Thyroid gland (tissue), 4 donors: ENCODE data around the gene CIPC. TPM values are rescaled to one million over a fixed set of nuclear protein-coding genes. Genes with fewer than 3 reads are reported as not detected.

Source experiments
- DNase-seq, 2 donors: peaks; one replicate each; pipeline ENCODE4 v3.0.0-alpha.2; 2019
- H3K27ac ChIP-seq, 3 donors: fragments of 200-600 bp; sonication (generic); 1 replicate in 2 of 3; 2 replicates in 1 of 3; pipeline ENCODE4 v1.5.1; 2016 to 2019; ENCODE audit warnings: mild to moderate bottlenecking in 1 of 3, moderate library complexity in 1 of 3
- H3K27me3 ChIP-seq: fragments of 200-600 bp; sonication (generic); one replicate; pipeline ENCODE4 v1.5.1; 2019
- H3K36me3 ChIP-seq, 2 donors: fragments of 200-600 bp; sonication (generic); one replicate each; pipeline ENCODE4 v1.5.1; 2016 to 2019
- H3K4me1 ChIP-seq, 2 donors: fragments of 200-600 bp; sonication (generic); one replicate each; pipeline ENCODE4 v1.5.1; 2017 to 2019
- H3K4me3 ChIP-seq, 3 donors: fragments of 200-600 bp; sonication (generic); replicated peaks in 1 of 3; 1 replicate in 2 of 3; 2 replicates in 1 of 3; pipeline ENCODE4 v1.5.1; 2016; ENCODE audit warnings: mild to moderate bottlenecking in 1 of 3
- H3K9me3 ChIP-seq: fragments of 200-600 bp; sonication (generic); one replicate; pipeline ENCODE4 v1.5.1; 2017
- CTCF ChIP-seq, 6 experiments: fragments of 200-600 bp in 3 of 6; fragments of 450-650 bp in 3 of 6; sonication (generic) in 3 of 6; IDR thresholded peaks; one replicate each; pipeline ENCODE4 v1.5.1; 2016 to 2019; ENCODE audit warnings: antibody characterized with exemption in 6 of 6, mild to moderate bottlenecking in 2 of 6, inconsistent platforms in 1 of 6, moderate library complexity in 1 of 6
- POLR2A ChIP-seq, 2 donors: fragments of 450-650 bp; IDR thresholded peaks; one replicate each; pipeline ENCODE4 v1.6.1; 2017; ENCODE audit warnings: antibody characterized with exemption in 2 of 2, mild to moderate bottlenecking in 2 of 2, moderate library complexity in 1 of 2
- WGBS, 2 donors: methylation state at CpG; one replicate each; pipeline ENCODE4 v1.1.5; 2017; 5-methylcytosine and 5-hydroxymethylcytosine counted together
- intact Hi-C: fragments of 100-400 bp; cut with DNase I; formaldehyde crosslinking; loops from one replicate; pipeline ENCODE4 v1.15.1; 2023
- total RNA-seq, 4 donors: library from RNA; depleted of rRNA; stranded (reverse); fragments of >200 nt; gene quantifications; one replicate each; pipeline ENCODE4 v1.2.3, GENCODE V29; 2016

CIPC gene
- total RNA-seq, 4 donors from 2014 or later, result 37.6 to 59.5 (median 44.6) TPM

- WGBS, 2 donors, result 90 to 94% methylated on average over 3 of the region's 3 CpGs
- intact Hi-C loops, result loop anchor here (10.0 kb wide), 1 partner anchor 161 kb away; no protein-coding TSS in a partner anchor
- no peak for DNase-seq
- no peak overlapping the region for H3K4me3 ChIP-seq
- no peak for TF ChIP-seq POLR2A (IDR thresholded peaks at IDR 0.05)
- TF ChIP-seq CTCF (IDR thresholded peaks at IDR 0.05), result no peak
- no peaks in the 10 kb centered on the region for H3K36me3 ChIP-seq
- no peak overlapping the region for H3K27ac ChIP-seq
- no peaks in the 10 kb centered on the region for H3K9me3 ChIP-seq
- H3K4me1 ChIP-seq, result no peaks in the 10 kb centered on the region
- no peaks in the 10 kb centered on the region for H3K27me3 ChIP-seq
These were observed 55.7 kb downstream of the CIPC start for GRCh38 chr14:77153802-77154201.

- intact Hi-C loops, result loop anchor here (10.0 kb wide), 1 partner anchor 160 kb away; no protein-coding TSS in a partner anchor
- H3K27me3 ChIP-seq, result peaks cover 2% of the 10 kb centered on the region
These were observed 56.4 kb downstream of the CIPC start for GRCh38 chr14:77154421-77154820.

GRCh38 chr14:77155083-77155482 is 57.0 kb downstream of the CIPC start:
- 57 to 68% methylated on average over 2 of the region's 2 CpGs for WGBS, 2 donors
- no peaks in the 10 kb centered on the region for H3K4me1 ChIP-seq
- intact Hi-C loops, result loop anchor here (10.0 kb wide), 1 partner anchor 160 kb away; no protein-coding TSS in a partner anchor
- peaks cover 2% of the 10 kb centered on the region for H3K27me3 ChIP-seq
- H3K27ac ChIP-seq, result no peak overlapping the region
- TF ChIP-seq POLR2A (IDR thresholded peaks at IDR 0.05) (no peak), CTCF (IDR thresholded peaks at IDR 0.05) (no peak)
- H3K9me3 ChIP-seq, result no peaks in the 10 kb centered on the region
- H3K36me3 ChIP-seq, result no peaks in the 10 kb centered on the region
- DNase-seq, result no peak
- H3K4me3 ChIP-seq, result no peak overlapping the region

More at GRCh38 chr14:77154421-77154820, 56.4 kb downstream of the CIPC start:
- TF ChIP-seq POLR2A (IDR thresholded peaks at IDR 0.05) (no peak), CTCF (IDR thresholded peaks at IDR 0.05) (no peak)
- H3K4me1 ChIP-seq, result no peaks in the 10 kb centered on the region
- no peak overlapping the region for H3K27ac ChIP-seq
- no peaks in the 10 kb centered on the region for H3K36me3 ChIP-seq
- 55 to 60% methylated on average over 7 of the region's 7 CpGs for WGBS, 2 donors
- no peak overlapping the region for H3K4me3 ChIP-seq
- H3K9me3 ChIP-seq, result no peaks in the 10 kb centered on the region
- DNase-seq, result no peak

- Histone ChIP-seq H3K9me3 (no peaks in the 10 kb centered on the region), H3K27ac (no peak overlapping the region), H3K27me3 (peaks cover 2% of the 10 kb centered on the region), H3K4me1 (no peaks in the 10 kb centered on the region), H3K36me3 (no peaks in the 10 kb centered on the region), H3K4me3 (no peak overlapping the region)
- 48 to 55% methylated on average over 11 of the region's 11 CpGs for WGBS, 2 donors
- intact Hi-C loops, result loop anchor here (10.0 kb wide), 1 partner anchor 157 kb away; no protein-coding TSS in a partner anchor
- TF ChIP-seq CTCF (IDR thresholded peaks at IDR 0.05), result no peak
- no peak for TF ChIP-seq POLR2A (IDR thresholded peaks at IDR 0.05)
- DNase-seq, result no peak
These were observed 59.7 kb downstream of the CIPC start for GRCh38 chr14:77157740-77158139.

GRCh38 chr14:77158175-77158881 is 60.3 kb downstream of the CIPC start:
- Histone ChIP-seq H3K27me3 (peaks cover 2% of the 10 kb centered on the region), H3K9me3 (no peaks in the 10 kb centered on the region), H3K4me3 (no peak overlapping the region), H3K36me3 (no peaks in the 10 kb centered on the region), H3K4me1 (no peaks in the 10 kb centered on the region), H3K27ac (no peak overlapping the region)
- 15 to 20% methylated on average over 18 of the region's 18 CpGs for WGBS, 2 donors
- DNase-seq, result peak; percentile 20 to 37
- TF ChIP-seq CTCF (IDR thresholded peaks at IDR 0.05), result no peak
- no peak for TF ChIP-seq POLR2A (IDR thresholded peaks at IDR 0.05)
- intact Hi-C loops, result loop anchor here (10.0 kb wide), 1 partner anchor 156 kb away; no protein-coding TSS in a partner anchor
